Glutamatergic neuron (in vitro differentiated cells): ENCODE measurements around the gene SIPA1L2. TPM values are rescaled to one million over a fixed set of nuclear protein-coding genes. Genes with fewer than 3 reads are reported as not detected.
A peak's percentile ranks its signal among the peaks of the same experiment; 100 is the strongest.

Experiments
- DNase-seq: peaks from one replicate; pipeline ENCODE4 v3.0.0; 2022
- H3K27ac Mint-ChIP-seq: one replicate; pipeline ENCODE4 v1.8.0; 2020; ENCODE audit warnings: mild to moderate bottlenecking, mixed read lengths, inconsistent platforms; ENCODE audit not compliant: unreplicated experiment
- H3K27me3 Mint-ChIP-seq: one replicate; pipeline ENCODE4 v1.8.0; 2020; ENCODE audit warnings: mild to moderate bottlenecking, moderate library complexity, mixed read lengths, inconsistent platforms; ENCODE audit not compliant: unreplicated experiment
- H3K36me3 Mint-ChIP-seq: one replicate; pipeline ENCODE4 v1.8.0; 2020; ENCODE audit warnings: mild to moderate bottlenecking, mixed read lengths, inconsistent platforms; ENCODE audit not compliant: unreplicated experiment
- H3K4me1 Mint-ChIP-seq: one replicate; pipeline ENCODE4 v1.8.0; 2020; ENCODE audit warnings: mild to moderate bottlenecking, low read depth, mixed read lengths, inconsistent platforms; ENCODE audit not compliant: unreplicated experiment
- H3K4me3 Mint-ChIP-seq: one replicate; pipeline ENCODE4 v1.8.0; 2020; ENCODE audit warnings: mild to moderate bottlenecking, mixed read lengths, inconsistent platforms; ENCODE audit not compliant: unreplicated experiment
- H3K9me3 Mint-ChIP-seq: one replicate; pipeline ENCODE4 v1.8.0; 2020; ENCODE audit warnings: mild to moderate bottlenecking, moderate library complexity, mixed read lengths, inconsistent platforms; ENCODE audit not compliant: unreplicated experiment
- CTCF ChIP-seq: fragments of 200-600 bp; sonication (generic); IDR thresholded peaks from one replicate; pipeline ENCODE4 v1.5.0; 2021; ENCODE audit not compliant: partially characterized antibody, unreplicated experiment
- total RNA-seq: library from RNA; stranded (reverse); fragmentation: NEBNext Ultra II Directional; extraction: Animal tissue kit (Norgen Biotek cat#: 25700); gene quantifications from one replicate; pipeline ENCODE4 v1.2.1, GENCODE V29; 2021; ENCODE audit not compliant: unreplicated experiment

The SIPA1L2 gene
- total RNA-seq, 1 donor from 2014 or later, result 177 TPM

- H3K4me1 Mint-ChIP-seq, result no peaks in the 10 kb centered on the region
- no peaks in the 10 kb centered on the region for H3K9me3 Mint-ChIP-seq
- no peak overlapping the region for H3K27ac Mint-ChIP-seq
- no peak for TF ChIP-seq CTCF
- no peak for DNase-seq
- no peaks in the 10 kb centered on the region for H3K36me3 Mint-ChIP-seq
- H3K4me3 Mint-ChIP-seq, result no peak overlapping the region
- H3K27me3 Mint-ChIP-seq, result no peaks in the 10 kb centered on the region
Observed at GRCh38 chr1:232644209-232644608, 14.3 kb upstream of the SIPA1L2 start.

GRCh38 chr1:232643251-232643650, 13.3 kb upstream of the SIPA1L2 start:
- TF ChIP-seq CTCF, result no peak

GRCh38 chr1:232641507-232641906, 11.6 kb upstream of the SIPA1L2 start:
- Mint-ChIP-seq H3K4me1 (no peaks in the 10 kb centered on the region), H3K9me3 (no peaks in the 10 kb centered on the region), H3K27ac (no peak overlapping the region), H3K27me3 (no peaks in the 10 kb centered on the region), H3K4me3 (no peak overlapping the region), H3K36me3 (no peaks in the 10 kb centered on the region)
- no peak for TF ChIP-seq CTCF
- no peak for DNase-seq

More at GRCh38 chr1:232643251-232643650, 13.3 kb upstream of the SIPA1L2 start:
- DNase-seq, result no peak
- Mint-ChIP-seq H3K27me3 (no peaks in the 10 kb centered on the region), H3K9me3 (no peaks in the 10 kb centered on the region), H3K4me1 (no peaks in the 10 kb centered on the region), H3K27ac (no peak overlapping the region), H3K4me3 (no peak overlapping the region), H3K36me3 (no peaks in the 10 kb centered on the region)

GRCh38 chr1:232636799-232637198, 6.9 kb upstream of the SIPA1L2 start:
- Mint-ChIP-seq H3K27ac (no peak overlapping the region), H3K27me3 (peaks cover 2% of the 10 kb centered on the region), H3K9me3 (no peaks in the 10 kb centered on the region), H3K4me3 (no peak overlapping the region), H3K4me1 (no peaks in the 10 kb centered on the region), H3K36me3 (no peaks in the 10 kb centered on the region)
- no peak for TF ChIP-seq CTCF
- no peak for DNase-seq

- Mint-ChIP-seq H3K27me3 (peaks cover 2% of the 10 kb centered on the region), H3K36me3 (no peaks in the 10 kb centered on the region), H3K27ac (no peak overlapping the region), H3K9me3 (peaks cover 1% of the 10 kb centered on the region), H3K4me3 (no peak overlapping the region), H3K4me1 (peaks cover 1% of the 10 kb centered on the region)
- TF ChIP-seq CTCF, result peak; percentile 83
- no peak for DNase-seq
Observed at GRCh38 chr1:232635778-232636356, 5.9 kb upstream of the SIPA1L2 start.
